Colonic mucosa (tissue), 4 donors: ENCODE measurements around the gene UBB. TPM values are rescaled to one million over a fixed set of nuclear protein-coding genes. Genes with fewer than 3 reads are reported as not detected.

Experiments used
- DNase-seq: peaks from one replicate; pipeline ENCODE4 v3.0.0-alpha.2; 2020
- H3K27ac ChIP-seq: fragments of 200-600 bp; one replicate; pipeline ENCODE4 v1.8.0; 2021
- H3K27me3 ChIP-seq: fragments of 200-600 bp; one replicate; pipeline ENCODE4 v1.8.0; 2021
- H3K36me3 ChIP-seq: fragments of 200-600 bp; one replicate; pipeline ENCODE4 v1.8.0; 2021
- H3K4me1 ChIP-seq: fragments of 200-600 bp; one replicate; pipeline ENCODE4 v1.8.0; 2021; ENCODE audit warnings: mild to moderate bottlenecking
- H3K4me3 ChIP-seq: fragments of 200-600 bp; one replicate; pipeline ENCODE4 v1.8.0; 2021
- H3K9ac ChIP-seq, 2 donors: one replicate each; pipeline ENCODE4 v1.7.0; 2013; ENCODE audit warnings: control low read depth in 2 of 2, low read depth in 2 of 2, low read length in 2 of 2
- H3K9me3 ChIP-seq: fragments of 200-600 bp; one replicate; pipeline ENCODE4 v1.8.0; 2021
- intact Hi-C: fragments of 100-400 bp; cut with DNase I; formaldehyde crosslinking; loops from one replicate; pipeline ENCODE4 v1.14.1; 2022
- total RNA-seq, 2 donors: library from RNA; stranded (reverse); fragmentation: NEBNext Ultra II Directional in 1 of 2; extraction: Animal tissue kit (Norgen Biotek cat#: 25700) in 1 of 2; gene quantifications; one replicate each; pipeline ENCODE4 v1.2.1, GENCODE V29; 2021
- TF ChIP-seq, protein P1 (sequence below): fragments of 200-600 bp; IDR thresholded peaks from one replicate; pipeline ENCODE4 v1.8.0; 2022; ENCODE audit warnings: antibody characterized with exemption, mild to moderate bottlenecking
- donor health status: healthy.
- donor health status: DM: no; HTN: no; CAD: no.
- donor health status: DM: no; HTN: no; CAD: no.

UBB gene
- total RNA-seq, 2 donors from 2014 or later = 1,436 to 2,044 TPM

DNA sequence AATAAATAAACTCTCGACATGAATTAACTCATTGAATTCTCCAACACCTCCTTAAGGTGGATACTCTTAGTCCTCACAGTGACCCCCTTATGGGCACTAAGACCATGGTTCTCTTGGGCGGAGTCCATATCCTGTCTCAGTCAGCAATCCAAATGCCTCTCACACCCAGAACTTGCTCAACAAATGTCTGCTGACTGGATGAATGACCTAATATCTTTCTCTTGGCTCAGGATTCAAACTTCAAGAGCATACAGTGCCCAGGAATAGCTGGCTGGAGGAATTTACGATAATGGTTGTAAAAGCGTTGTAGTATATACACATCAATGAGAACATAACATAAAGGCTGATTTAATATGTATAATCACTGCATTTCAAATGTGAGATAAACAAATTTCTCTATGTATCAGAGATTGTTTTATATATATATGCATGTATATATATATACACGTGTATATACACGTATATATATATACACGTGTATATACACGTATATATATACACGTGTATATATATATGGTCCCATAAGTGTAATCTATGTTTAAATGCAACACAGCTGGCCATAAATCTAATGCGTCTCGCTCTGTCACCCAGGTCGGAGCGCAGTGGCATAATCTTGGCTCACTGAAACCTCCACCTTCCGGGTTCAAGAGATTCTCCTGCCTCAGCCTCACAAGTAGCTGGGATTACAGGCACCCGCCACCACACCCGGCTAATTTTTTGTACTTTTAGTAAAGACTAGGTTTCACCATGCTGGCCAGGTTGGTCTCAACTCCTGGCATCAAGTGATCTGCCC, 6.5 kb upstream of the UBB start:
- no peak overlapping the region for H3K27ac ChIP-seq
- H3K9me3 ChIP-seq = no peaks in the 10 kb centered on the region
- H3K9ac ChIP-seq = no peak overlapping the region
- H3K27me3 ChIP-seq = no peaks in the 10 kb centered on the region
- H3K4me1 ChIP-seq = no peaks in the 10 kb centered on the region
- intact Hi-C loops = no loop called here
- DNase-seq = peak; percentile 42
- TF ChIP-seq, protein P1, sequence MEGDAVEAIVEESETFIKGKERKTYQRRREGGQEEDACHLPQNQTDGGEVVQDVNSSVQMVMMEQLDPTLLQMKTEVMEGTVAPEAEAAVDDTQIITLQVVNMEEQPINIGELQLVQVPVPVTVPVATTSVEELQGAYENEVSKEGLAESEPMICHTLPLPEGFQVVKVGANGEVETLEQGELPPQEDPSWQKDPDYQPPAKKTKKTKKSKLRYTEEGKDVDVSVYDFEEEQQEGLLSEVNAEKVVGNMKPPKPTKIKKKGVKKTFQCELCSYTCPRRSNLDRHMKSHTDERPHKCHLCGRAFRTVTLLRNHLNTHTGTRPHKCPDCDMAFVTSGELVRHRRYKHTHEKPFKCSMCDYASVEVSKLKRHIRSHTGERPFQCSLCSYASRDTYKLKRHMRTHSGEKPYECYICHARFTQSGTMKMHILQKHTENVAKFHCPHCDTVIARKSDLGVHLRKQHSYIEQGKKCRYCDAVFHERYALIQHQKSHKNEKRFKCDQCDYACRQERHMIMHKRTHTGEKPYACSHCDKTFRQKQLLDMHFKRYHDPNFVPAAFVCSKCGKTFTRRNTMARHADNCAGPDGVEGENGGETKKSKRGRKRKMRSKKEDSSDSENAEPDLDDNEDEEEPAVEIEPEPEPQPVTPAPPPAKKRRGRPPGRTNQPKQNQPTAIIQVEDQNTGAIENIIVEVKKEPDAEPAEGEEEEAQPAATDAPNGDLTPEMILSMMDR = no peak
- no peaks in the 10 kb centered on the region for H3K36me3 ChIP-seq
- H3K4me3 ChIP-seq = no peak overlapping the region

DNA sequence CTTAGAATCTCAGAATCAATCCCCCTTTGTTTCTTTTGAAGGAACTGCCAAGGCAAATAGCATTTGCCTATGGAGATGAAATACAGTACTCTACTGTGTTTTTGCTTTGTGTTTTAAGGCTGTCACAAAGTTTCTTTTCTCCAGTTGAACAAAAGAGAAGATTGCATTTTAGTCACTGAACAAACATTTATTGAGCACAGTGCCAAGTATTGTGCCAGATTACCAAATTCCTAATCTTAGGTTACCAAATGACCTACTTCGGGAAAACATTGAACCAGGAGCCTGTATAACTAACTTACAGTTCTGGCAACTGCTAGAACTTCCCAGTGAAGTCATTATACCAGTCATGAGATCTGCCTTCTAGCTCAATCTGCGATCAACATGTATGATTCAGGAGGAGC, 3.0 kb upstream of the UBB start:
- H3K27ac ChIP-seq = peak overlapping the region; percentile 40
- H3K4me1 ChIP-seq = peaks cover 7% of the 10 kb centered on the region
- intact Hi-C loops = no loop called here
- TF ChIP-seq, protein P1 = no peak
- H3K27me3 ChIP-seq = no peaks in the 10 kb centered on the region
- peak overlapping the region in 1 of 2 donors; percentile 15 for H3K9ac ChIP-seq
- DNase-seq = peak; percentile 47
- no peak overlapping the region for H3K4me3 ChIP-seq
- peaks cover 6% of the 10 kb centered on the region for H3K36me3 ChIP-seq
- no peaks in the 10 kb centered on the region for H3K9me3 ChIP-seq

DNA sequence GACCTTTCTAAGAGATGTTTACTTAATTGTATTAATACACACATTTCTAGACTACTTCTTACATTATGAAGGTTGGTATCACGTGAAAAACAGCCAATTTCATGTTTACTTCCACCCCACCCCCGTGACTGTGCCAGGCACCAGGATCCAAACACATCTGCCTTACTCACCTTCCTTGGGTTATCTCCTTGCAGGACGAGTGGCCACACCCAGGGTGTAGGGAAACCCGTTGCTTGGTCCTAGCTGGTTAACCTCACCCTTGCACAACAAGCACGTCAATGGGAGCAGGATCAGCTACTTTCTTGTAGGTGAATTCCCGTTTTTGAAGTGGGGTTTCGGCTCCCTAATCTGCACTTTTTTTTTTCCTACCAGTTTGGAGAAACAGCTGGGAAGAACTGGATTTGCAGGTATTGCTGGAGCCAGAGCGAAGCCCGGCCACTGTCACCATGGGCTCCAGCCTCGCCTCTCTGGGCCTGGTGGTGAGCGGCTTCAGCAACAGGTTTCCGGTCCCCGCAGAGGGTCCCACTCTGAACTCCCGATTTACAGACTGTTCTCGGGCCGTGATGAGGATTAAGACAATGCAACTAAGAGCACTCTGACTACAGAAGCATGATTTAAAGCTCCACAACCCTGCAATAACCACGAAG, 2.1 kb upstream of the UBB start:
- Histone ChIP-seq H3K9me3 (no peaks in the 10 kb centered on the region), H3K9ac (peak overlapping the region in 1 of 2 donors; percentile 46), H3K4me1 (peaks cover 10% of the 10 kb centered on the region), H3K4me3 (no peak overlapping the region), H3K27me3 (no peaks in the 10 kb centered on the region), H3K36me3 (peaks cover 11% of the 10 kb centered on the region), H3K27ac (peak overlapping the region; percentile 40)
- DNase-seq = peak; percentile 78
- intact Hi-C loops = no loop called here
- TF ChIP-seq, protein P1 = no peak

DNA sequence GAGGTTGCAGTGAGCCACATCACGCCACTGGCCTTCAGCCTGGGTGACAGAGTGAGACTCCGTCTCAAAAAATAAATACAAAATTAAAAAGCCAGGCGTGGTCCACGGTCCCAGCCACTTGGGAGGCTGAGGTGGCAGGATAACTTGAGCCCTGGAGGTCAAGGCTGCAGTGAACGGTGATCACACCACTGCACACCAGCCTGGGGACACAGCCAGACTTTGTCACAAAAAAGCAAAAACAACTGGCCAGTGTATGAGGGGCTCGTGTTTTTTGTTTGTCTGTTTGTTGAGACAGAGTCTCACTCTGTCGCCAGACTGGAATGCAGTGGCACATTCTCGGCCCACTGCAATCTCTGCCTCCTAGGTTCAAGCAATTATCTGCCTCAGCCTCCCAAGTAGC, 1.2 kb upstream of the UBB start:
- TF ChIP-seq, protein P1 = no peak
- intact Hi-C loops = no loop called here
- Histone ChIP-seq H3K27me3 (no peaks in the 10 kb centered on the region), H3K27ac (no peak overlapping the region), H3K4me3 (no peak overlapping the region), H3K9me3 (no peaks in the 10 kb centered on the region), H3K36me3 (peaks cover 11% of the 10 kb centered on the region), H3K4me1 (peaks cover 10% of the 10 kb centered on the region), H3K9ac (no peak overlapping the region)
- no peak for DNase-seq

DNA sequence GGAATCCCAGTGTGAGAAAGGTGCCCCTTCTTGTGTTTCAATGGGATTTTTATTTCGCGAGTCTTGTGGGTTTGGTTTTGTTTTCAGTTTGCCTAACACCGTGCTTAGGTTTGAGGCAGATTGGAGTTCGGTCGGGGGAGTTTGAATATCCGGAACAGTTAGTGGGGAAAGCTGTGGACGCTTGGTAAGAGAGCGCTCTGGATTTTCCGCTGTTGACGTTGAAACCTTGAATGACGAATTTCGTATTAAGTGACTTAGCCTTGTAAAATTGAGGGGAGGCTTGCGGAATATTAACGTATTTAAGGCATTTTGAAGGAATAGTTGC, 567 bp downstream of the UBB start:
- Histone ChIP-seq H3K27me3 (no peaks in the 10 kb centered on the region), H3K9me3 (no peaks in the 10 kb centered on the region), H3K4me1 (peaks cover 10% of the 10 kb centered on the region), H3K4me3 (peak overlapping the region; percentile 58), H3K27ac (peak overlapping the region; percentile 95), H3K36me3 (peaks cover 11% of the 10 kb centered on the region), H3K9ac (peak overlapping the region; percentile 75 to 93)
- intact Hi-C loops = no loop called here
- TF ChIP-seq, protein P1 = no peak
- DNase-seq = no peak
